Fibroblast of lung (primary cell): ENCODE results near the gene TARP.
A peak's percentile ranks its signal among the peaks of the same experiment; 100 is the strongest.

Source experiments
- DNase-seq, 2 donors: peaks; one replicate each; pipeline versions ENCODE4 v3.0.0 to v3.0.0-alpha.2; 2010; ENCODE audit warnings: low read depth in 2 of 2
- H2AFZ ChIP-seq: 2 replicates; pipeline ENCODE4 v1.5.1; 2012; ENCODE audit warnings: low read length, control low read depth, inconsistent platforms
- H3K27ac ChIP-seq: 2 replicates; pipeline ENCODE4 v1.5.1; 2011; ENCODE audit warnings: low read length, control low read depth; ENCODE audit not compliant: insufficient read depth
- H3K27me3 ChIP-seq: 2 replicates; pipeline ENCODE4 v1.5.1; 2011; ENCODE audit warnings: mild to moderate bottlenecking, low read length; ENCODE audit not compliant: control insufficient read depth, insufficient read depth
- H3K36me3 ChIP-seq: 2 replicates; pipeline ENCODE4 v1.5.1; 2011; ENCODE audit warnings: low read length; ENCODE audit not compliant: control insufficient read depth, insufficient read depth
- H3K4me1 ChIP-seq: 2 replicates; pipeline ENCODE4 v1.5.1; 2011; ENCODE audit warnings: low read length; ENCODE audit not compliant: control insufficient read depth, insufficient read depth; ENCODE audit errors: extremely low read depth
- H3K4me2 ChIP-seq: 2 replicates; pipeline ENCODE4 v1.5.1; 2011; ENCODE audit warnings: low read length, control low read depth; ENCODE audit not compliant: insufficient read depth; ENCODE audit errors: extremely low read depth
- H3K4me3 ChIP-seq, 4 experiments: fragments of 200-600 bp in 1 of 4; sonication (generic) in 1 of 4; replicated peaks in 1 of 4; 2 replicates each; pipeline ENCODE4 v1.5.1; 2011 to 2016; ENCODE audit warnings: low read length in 4 of 4, low read depth in 3 of 4, mild to moderate bottlenecking in 3 of 4, control low read depth in 2 of 4, inconsistent platforms in 1 of 4, mixed read lengths in 1 of 4; ENCODE audit not compliant: insufficient read depth in 1 of 4; ENCODE audit errors: control extremely low read depth in 1 of 4
- H3K79me2 ChIP-seq: 2 replicates; pipeline ENCODE4 v1.5.1; 2012; ENCODE audit warnings: mild to moderate bottlenecking, low read length, inconsistent platforms; ENCODE audit not compliant: control insufficient read depth, insufficient read depth
- H3K9ac ChIP-seq: 2 replicates; pipeline ENCODE4 v1.5.1; 2011; ENCODE audit warnings: mild to moderate bottlenecking, low read length, control low read depth; ENCODE audit not compliant: insufficient read depth
- H3K9me3 ChIP-seq: 2 replicates; pipeline ENCODE4 v1.5.1; 2012; ENCODE audit warnings: low read depth, low read length; ENCODE audit not compliant: control insufficient read depth, insufficient read depth
- H4K20me1 ChIP-seq: 2 replicates; pipeline ENCODE4 v1.5.1; 2011; ENCODE audit warnings: low read length; ENCODE audit not compliant: control insufficient read depth, insufficient read depth; ENCODE audit errors: extremely low read depth
- CTCF ChIP-seq, 2 donors: IDR thresholded peaks in 1 of 2; conservative IDR thresholded peaks in 1 of 2; 1 replicate in 1 of 2; 2 replicates in 1 of 2; pipeline ENCODE4 v1.5.1; 2011 to 2012; ENCODE audit warnings: low read length in 2 of 2, control low read depth in 1 of 2, inconsistent platforms in 1 of 2, low read depth in 1 of 2, mild to moderate bottlenecking in 1 of 2
- EZH2 ChIP-seq: IDR thresholded peaks from 2 replicates; pipeline ENCODE4 v1.5.1; 2012; ENCODE audit warnings: low read length, control low read depth, mild to moderate bottlenecking; ENCODE audit errors: missing control alignments

The TARP gene

GRCh38 chr7:38232502-38233366 lies 40.7 kb downstream of the TARP start:
- Histone ChIP-seq H3K4me1 (no peaks in the 10 kb centered on the region), H3K9me3 (no peaks in the 10 kb centered on the region), H4K20me1 (no peaks in the 10 kb centered on the region), H3K27me3 (no peaks in the 10 kb centered on the region), H3K79me2 (no peaks in the 10 kb centered on the region), H3K9ac (no peak overlapping the region), H3K36me3 (no peaks in the 10 kb centered on the region), H3K27ac (no peak overlapping the region), H3K4me2 (no peak overlapping the region), H2AFZ (no peak overlapping the region), H3K4me3 (no peak overlapping the region)
- DNase-seq: peak in 1 of 2 donors; percentile 73
- TF ChIP-seq EZH2: no peak
- no peak for TF ChIP-seq CTCF (conservative IDR thresholded peaks at IDR 0.05 in 1 of 2, IDR thresholded peaks at IDR 0.05 in 1 of 2; ENCODE audit: low read depth in 1 of 2, low read length in 2 of 2)

GRCh38 chr7:38229884-38230642 lies 43.4 kb downstream of the TARP start:
- H3K27me3 ChIP-seq: no peaks in the 10 kb centered on the region
- no peak overlapping the region for H3K4me2 ChIP-seq
- H3K4me3 ChIP-seq: no peak overlapping the region
- H3K27ac ChIP-seq: no peak overlapping the region
- H3K9me3 ChIP-seq: no peaks in the 10 kb centered on the region
- H3K79me2 ChIP-seq: no peaks in the 10 kb centered on the region
- TF ChIP-seq EZH2: no peak
- no peak for TF ChIP-seq CTCF (conservative IDR thresholded peaks at IDR 0.05 in 1 of 2, IDR thresholded peaks at IDR 0.05 in 1 of 2; ENCODE audit: low read depth in 1 of 2, low read length in 2 of 2)
- no peak overlapping the region for H2AFZ ChIP-seq
- DNase-seq: peak in 1 of 2 donors; percentile 33
- no peaks in the 10 kb centered on the region for H4K20me1 ChIP-seq
- H3K36me3 ChIP-seq: peaks cover 3% of the 10 kb centered on the region
- H3K4me1 ChIP-seq: no peaks in the 10 kb centered on the region
- H3K9ac ChIP-seq: no peak overlapping the region

GRCh38 chr7:38229386-38229785 lies 44.0 kb downstream of the TARP start:
- DNase-seq: peak; percentile 65 to 89
- no peaks in the 10 kb centered on the region for H3K27me3 ChIP-seq
- TF ChIP-seq EZH2 (no peak), CTCF (conservative IDR thresholded peaks at IDR 0.05 in 1 of 2, IDR thresholded peaks at IDR 0.05 in 1 of 2; ENCODE audit: low read depth in 1 of 2, low read length in 2 of 2) (no peak)

More at GRCh38 chr7:38229386-38229785, 44.0 kb downstream of the TARP start:
- H3K4me1 ChIP-seq: no peaks in the 10 kb centered on the region
- peaks cover 3% of the 10 kb centered on the region for H3K36me3 ChIP-seq
- H3K27ac ChIP-seq: no peak overlapping the region
- H3K9me3 ChIP-seq: no peaks in the 10 kb centered on the region
- no peak overlapping the region for H3K4me2 ChIP-seq
- H3K9ac ChIP-seq: no peak overlapping the region
- no peaks in the 10 kb centered on the region for H4K20me1 ChIP-seq
- no peak overlapping the region for H3K4me3 ChIP-seq
- H3K79me2 ChIP-seq: no peaks in the 10 kb centered on the region
- no peak overlapping the region for H2AFZ ChIP-seq
